Keratinocyte (primary cell): ENCODE measurements around the gene SLC12A8.

Experiments
- CTCF ChIP-seq, 3 experiments: IDR thresholded peaks in 1 of 3; conservative IDR thresholded peaks in 1 of 3; optimal IDR thresholded peaks in 1 of 3; 2 replicates in 2 of 3; 3 replicates in 1 of 3; pipeline versions ENCODE3 to v1.5.1; 2011; ENCODE audit warnings: low read length in 3 of 3, mild to moderate bottlenecking in 3 of 3, moderate library complexity in 2 of 3, control low read depth in 1 of 3, inconsistent platforms in 1 of 3; ENCODE audit not compliant: insufficient read depth in 2 of 3; ENCODE audit errors: extremely low read depth in 1 of 3
- EZH2 ChIP-seq: IDR thresholded peaks from one replicate; pipeline ENCODE4 v1.6.1; 2012; ENCODE audit warnings: inconsistent platforms, mild to moderate bottlenecking, low read length, moderate library complexity

- TF ChIP-seq CTCF (optimal IDR thresholded peaks at IDR 0.05 in 1 of 3, IDR thresholded peaks at IDR 0.05 in 1 of 3, conservative IDR thresholded peaks at IDR 0.05 in 1 of 3; ENCODE audit: extremely low read depth in 1 of 3, insufficient read depth in 2 of 3, low read length in 3 of 3) (no peak), EZH2 (no peak)
Measured at GRCh38 chr3:125051205-125051604, 161.3 kb downstream of the SLC12A8 start.
